Mesenchymal stem cell (in vitro differentiated cells and primary cell): ENCODE results near the gene IL1A.

ENCODE experiments used
- DNase-seq: peaks from one replicate; pipeline ENCODE4 v3.0.0-alpha.2; 2013
- H2AFZ ChIP-seq: one replicate; pipeline ENCODE4 v1.6.1; 2013; ENCODE audit warnings: low read depth, mild to moderate bottlenecking, control low read depth, inconsistent platforms, low read length, moderate library complexity
- H2AK5ac ChIP-seq: 2 replicates; pipeline ENCODE4 v1.6.1; 2013; ENCODE audit warnings: low read length, moderate library complexity, mild to moderate bottlenecking, inconsistent platforms; ENCODE audit not compliant: severe bottlenecking
- H2BK120ac ChIP-seq: one replicate; pipeline ENCODE4 v1.6.1; 2013; ENCODE audit warnings: low read depth, mild to moderate bottlenecking, inconsistent platforms, low read length, moderate library complexity
- H2BK12ac ChIP-seq, 2 experiments: one replicate each; pipeline ENCODE4 v1.6.1; 2013; ENCODE audit warnings: inconsistent platforms in 2 of 2, low read length in 2 of 2, mild to moderate bottlenecking in 2 of 2, moderate library complexity in 2 of 2, control low read depth in 1 of 2
- H2BK15ac ChIP-seq: one replicate; pipeline ENCODE4 v1.6.1; 2013; ENCODE audit warnings: mild to moderate bottlenecking, low read depth, inconsistent platforms; ENCODE audit not compliant: poor library complexity, severe bottlenecking
- H2BK5ac ChIP-seq: 2 replicates; pipeline ENCODE4 v1.6.1; 2013; ENCODE audit warnings: low read depth, mild to moderate bottlenecking, low read length, control low read depth, inconsistent platforms; ENCODE audit not compliant: poor library complexity, severe bottlenecking
- H3K14ac ChIP-seq, 2 experiments: one replicate each; pipeline ENCODE4 v1.6.1; 2013; ENCODE audit warnings: inconsistent platforms in 2 of 2, low read length in 2 of 2, control low read depth in 1 of 2, mild to moderate bottlenecking in 1 of 2, moderate library complexity in 1 of 2
- H3K18ac ChIP-seq, 2 experiments: one replicate each; pipeline ENCODE4 v1.6.1; 2013; ENCODE audit warnings: inconsistent platforms in 2 of 2, low read length in 2 of 2, control low read depth in 1 of 2, low read depth in 1 of 2, mild to moderate bottlenecking in 1 of 2
- H3K23ac ChIP-seq, 2 experiments: one replicate each; pipeline ENCODE4 v1.6.1; 2013; ENCODE audit warnings: inconsistent platforms in 2 of 2, low read length in 2 of 2, mild to moderate bottlenecking in 2 of 2, moderate library complexity in 2 of 2, control low read depth in 1 of 2
- H3K27ac ChIP-seq: 2 replicates; pipeline ENCODE4 v1.5.1; 2013; ENCODE audit warnings: mild to moderate bottlenecking, moderate library complexity, low read length, control low read depth, inconsistent platforms; ENCODE audit not compliant: poor library complexity, severe bottlenecking
- H3K27me3 ChIP-seq, 2 experiments: 2 replicates each; pipeline versions ENCODE4 v1.6.1 to v1.7.0; 2013; ENCODE audit warnings: low read length in 2 of 2, mild to moderate bottlenecking in 2 of 2, moderate library complexity in 2 of 2, control low read depth in 1 of 2, inconsistent platforms in 1 of 2; ENCODE audit not compliant: control insufficient read depth in 1 of 2, insufficient read depth in 1 of 2
- H3K36me3 ChIP-seq, 2 experiments: 2 replicates each; pipeline versions ENCODE4 v1.6.1 to v1.7.0; 2013; ENCODE audit warnings: low read length in 2 of 2, control low read depth in 1 of 2, inconsistent platforms in 1 of 2, low read depth in 1 of 2, mild to moderate bottlenecking in 1 of 2; ENCODE audit not compliant: insufficient read depth in 2 of 2, control insufficient read depth in 1 of 2
- H3K4ac ChIP-seq, 2 experiments: one replicate each; pipeline ENCODE4 v1.6.1; 2013; ENCODE audit warnings: inconsistent platforms in 2 of 2, low read length in 2 of 2, mild to moderate bottlenecking in 2 of 2, moderate library complexity in 2 of 2, control low read depth in 1 of 2, low read depth in 1 of 2
- H3K4me1 ChIP-seq: 2 replicates; pipeline ENCODE4 v1.6.1; 2013; ENCODE audit warnings: low read depth, low read length, control low read depth; ENCODE audit not compliant: control insufficient read depth, insufficient read depth
- H3K4me2 ChIP-seq: 2 replicates; pipeline ENCODE4 v1.6.1; 2013; ENCODE audit warnings: low read length, mild to moderate bottlenecking, inconsistent platforms; ENCODE audit not compliant: poor library complexity, severe bottlenecking
- H3K4me3 ChIP-seq, 2 experiments: 2 replicates each; pipeline versions ENCODE4 v1.5.1 to v1.7.0; 2013; ENCODE audit warnings: low read length in 2 of 2, mild to moderate bottlenecking in 2 of 2, control low read depth in 1 of 2, low read depth in 1 of 2; ENCODE audit not compliant: insufficient read depth in 1 of 2
- H3K79me1 ChIP-seq: replicated peaks from 2 replicates; pipeline ENCODE4 v1.6.1; 2013; ENCODE audit warnings: mild to moderate bottlenecking, control low read depth, low read length, inconsistent platforms; ENCODE audit not compliant: poor library complexity, severe bottlenecking
- H3K9ac ChIP-seq: 2 replicates; pipeline ENCODE4 v1.7.0; 2013; ENCODE audit warnings: mild to moderate bottlenecking, low read length, moderate library complexity
- H3K9me3 ChIP-seq: 2 replicates; pipeline ENCODE4 v1.7.0; 2013; ENCODE audit warnings: mild to moderate bottlenecking, low read length; ENCODE audit not compliant: control insufficient read depth
- H4K8ac ChIP-seq: one replicate; pipeline ENCODE4 v1.6.1; 2013; ENCODE audit warnings: inconsistent platforms, mild to moderate bottlenecking, low read length, moderate library complexity
- H4K91ac ChIP-seq: one replicate; pipeline ENCODE4 v1.6.1; 2013; ENCODE audit warnings: mild to moderate bottlenecking, low read length, inconsistent platforms
- WGBS: methylation state at CpG from one replicate; pipeline ENCODE4 v1.1.7; 2013; ENCODE audit warnings: mixed read lengths; 5-methylcytosine and 5-hydroxymethylcytosine counted together

The IL1A gene

GRCh38 chr2:112787729-112788393 is 3.6 kb upstream of the IL1A start:
- Histone ChIP-seq H3K9me3 (no peaks in the 10 kb centered on the region), H3K4me1 (no peaks in the 10 kb centered on the region), H2BK120ac (no peak overlapping the region), H2BK5ac (no peak overlapping the region), H3K9ac (no peak overlapping the region), H3K4me2 (no peak overlapping the region), H3K27me3 (no peaks in the 10 kb centered on the region), H3K4me3 (no peak overlapping the region), H3K23ac (no peak overlapping the region), H3K27ac (no peak overlapping the region), H4K91ac (no peak overlapping the region), H2AFZ (no peak overlapping the region), H3K36me3 (no peaks in the 10 kb centered on the region), H4K8ac (no peak overlapping the region), H3K14ac (no peak overlapping the region), H3K18ac (no peak overlapping the region), H2BK12ac (no peak overlapping the region), H2BK15ac (no peak overlapping the region), H2AK5ac (no peak overlapping the region), H3K4ac (no peak overlapping the region), H3K79me1 (no peaks in the 10 kb centered on the region)
- WGBS = 95% methylated on average over 2 of the region's 4 CpGs
- DNase-seq = no peak

- WGBS = 87% methylated on average over 1 of the region's 3 CpGs
- Histone ChIP-seq H2BK5ac (no peak overlapping the region), H3K4me3 (no peak overlapping the region), H3K27ac (no peak overlapping the region), H3K4ac (no peak overlapping the region), H4K8ac (no peak overlapping the region), H2BK12ac (no peak overlapping the region), H3K18ac (no peak overlapping the region), H3K4me2 (no peak overlapping the region), H3K79me1 (no peaks in the 10 kb centered on the region), H3K9ac (no peak overlapping the region), H2AK5ac (no peak overlapping the region), H2BK120ac (no peak overlapping the region), H3K27me3 (no peaks in the 10 kb centered on the region), H4K91ac (no peak overlapping the region), H3K4me1 (no peaks in the 10 kb centered on the region), H3K9me3 (no peaks in the 10 kb centered on the region), H3K36me3 (no peaks in the 10 kb centered on the region), H2BK15ac (no peak overlapping the region), H3K14ac (no peak overlapping the region), H3K23ac (no peak overlapping the region), H2AFZ (no peak overlapping the region)
- DNase-seq = no peak
Measured at GRCh38 chr2:112787294-112787693, 3.0 kb upstream of the IL1A start.

GRCh38 chr2:112783187-112783714 is 1.0 kb downstream of the IL1A start:
- no peak overlapping the region for H2BK5ac ChIP-seq
- H2AK5ac ChIP-seq = no peak overlapping the region
- no peak overlapping the region for H3K4ac ChIP-seq
- H2BK15ac ChIP-seq = no peak overlapping the region
- no peaks in the 10 kb centered on the region for H3K9me3 ChIP-seq
- no peak overlapping the region for H3K4me3 ChIP-seq
- no peak overlapping the region for H3K23ac ChIP-seq
- no peaks in the 10 kb centered on the region for H3K4me1 ChIP-seq
- H2AFZ ChIP-seq = no peak overlapping the region
- no peak overlapping the region for H3K4me2 ChIP-seq
- H3K14ac ChIP-seq = no peak overlapping the region
- H4K91ac ChIP-seq = no peak overlapping the region
- no peaks in the 10 kb centered on the region for H3K79me1 ChIP-seq
- no peak overlapping the region for H2BK120ac ChIP-seq
- H3K36me3 ChIP-seq = no peaks in the 10 kb centered on the region
- no peak for DNase-seq
- WGBS = 99% methylated on average over 2 of the region's 3 CpGs
- H3K27me3 ChIP-seq = no peaks in the 10 kb centered on the region
- H3K9ac ChIP-seq = no peak overlapping the region
- no peak overlapping the region for H2BK12ac ChIP-seq
- no peak overlapping the region for H3K27ac ChIP-seq
- H3K18ac ChIP-seq = no peak overlapping the region
- no peak overlapping the region for H4K8ac ChIP-seq

GRCh38 chr2:112782234-112782799 is 2.0 kb downstream of the IL1A start:
- Histone ChIP-seq H3K4me1 (no peaks in the 10 kb centered on the region), H2BK120ac (no peak overlapping the region), H3K4me2 (no peak overlapping the region), H3K14ac (no peak overlapping the region), H3K36me3 (no peaks in the 10 kb centered on the region), H2AFZ (no peak overlapping the region), H3K4me3 (no peak overlapping the region), H3K23ac (no peak overlapping the region), H2BK5ac (no peak overlapping the region), H4K91ac (no peak overlapping the region), H2BK15ac (no peak overlapping the region), H4K8ac (no peak overlapping the region), H3K27me3 (no peaks in the 10 kb centered on the region), H2AK5ac (no peak overlapping the region), H3K9me3 (no peaks in the 10 kb centered on the region), H3K4ac (no peak overlapping the region), H3K27ac (no peak overlapping the region), H3K79me1 (no peaks in the 10 kb centered on the region), H2BK12ac (no peak overlapping the region), H3K9ac (no peak overlapping the region), H3K18ac (no peak overlapping the region)
- WGBS = 72% methylated on average over 3 of the region's 3 CpGs
- no peak for DNase-seq
